Measurements from ENCODE around the gene ZNF607. TPM values are rescaled to one million over a fixed set of nuclear protein-coding genes. Genes with fewer than 3 reads are reported as not detected.

ZNF607 gene
- total RNA-seq, 2 experiments from 2014 or later = 6.3 to 13.8 TPM

GRCh38 chr19:37692956-37693620, 26.5 kb downstream of the ZNF607 start:
- H3K9me2 ChIP-seq (ENCODE audit: insufficient read depth, low read length) = no peaks in the 10 kb centered on the region
- H3K36me3 ChIP-seq (ENCODE audit: insufficient read depth, low read length) = peaks cover 11% of the 10 kb centered on the region
- intact Hi-C loops (cut with micrococcal nuclease; ENCODE audit: unreplicated experiment) = no loop called here
- POLR2A ChIA-PET = interaction anchor here (1.1 kb wide), 1 partner anchor 87 kb away, joined by 3 read pairs; no protein-coding TSS in a partner anchor
- H3K79me2 ChIP-seq (ENCODE audit: insufficient read depth, low read depth, low read length) = no peaks in the 10 kb centered on the region
- CTCF ChIA-PET (ENCODE audit: unreplicated experiment) = no interaction called here
- H3K9me3 ChIP-seq (ENCODE audit: low read length) = no peaks in the 10 kb centered on the region
- H3K4me2 ChIP-seq (ENCODE audit: low read length) = no peak overlapping the region
- H4K20me1 ChIP-seq (ENCODE audit: insufficient read depth, low read length) = no peaks in the 10 kb centered on the region
- no peaks in the 10 kb centered on the region for H3K4me1 ChIP-seq (ENCODE audit: insufficient read depth, low read length, poor library complexity, severe bottlenecking)
- no peak for DNase-seq (ENCODE audit: low spot score)
- no peak overlapping the region for H3K27ac ChIP-seq (ENCODE audit: low read depth, low read length, poor library complexity, severe bottlenecking)
- no peak overlapping the region for H2AFZ ChIP-seq (ENCODE audit: low read length)
- H3K4me3 ChIP-seq (ENCODE audit: low read depth, low read length, poor library complexity, severe bottlenecking) = no peak overlapping the region
- no TSS peak for BruUV-seq (replicated peaks)
- TF ChIP-seq EZH2phosphoT487 (IDR thresholded peaks at IDR 0.05; ENCODE audit: borderline replicate concordance, low read depth, low read length) (no peak), CTCF (conservative IDR thresholded peaks at IDR 0.05; ENCODE audit: low read length) (no peak)

GRCh38 chr19:37691881-37692504, 27.6 kb downstream of the ZNF607 start:
- Histone ChIP-seq H4K20me1 (ENCODE audit: insufficient read depth, low read length) (no peaks in the 10 kb centered on the region), H3K4me2 (ENCODE audit: low read length) (peak overlapping the region; percentile 42; the same call in 1 of the 2 replicates), H3K27ac (ENCODE audit: low read depth, low read length, poor library complexity, severe bottlenecking) (no peak overlapping the region), H3K9me3 (ENCODE audit: low read length) (no peaks in the 10 kb centered on the region), H3K4me1 (ENCODE audit: insufficient read depth, low read length, poor library complexity, severe bottlenecking) (no peaks in the 10 kb centered on the region), H3K9me2 (ENCODE audit: insufficient read depth, low read length) (no peaks in the 10 kb centered on the region), H3K4me3 (ENCODE audit: low read depth, low read length, poor library complexity, severe bottlenecking) (peak overlapping the region; percentile 53), H2AFZ (ENCODE audit: low read length) (peak overlapping the region; percentile 39; the same call in 1 of the 2 replicates), H3K36me3 (ENCODE audit: insufficient read depth, low read length) (peaks cover 8% of the 10 kb centered on the region), H3K79me2 (ENCODE audit: insufficient read depth, low read depth, low read length) (no peaks in the 10 kb centered on the region)
- BruUV-seq (replicated peaks) = TSS peak; percentile 38
- no peak for TF ChIP-seq EZH2phosphoT487 (IDR thresholded peaks at IDR 0.05; ENCODE audit: borderline replicate concordance, low read depth, low read length)
- no peak for TF ChIP-seq CTCF (conservative IDR thresholded peaks at IDR 0.05; ENCODE audit: low read length)
- ChIA-PET POLR2A (interaction anchor here (1.1 kb wide), 1 partner anchor 88 kb away, joined by 3 read pairs; no protein-coding TSS in a partner anchor), CTCF (ENCODE audit: unreplicated experiment) (no interaction called here)
- intact Hi-C loops (cut with micrococcal nuclease; ENCODE audit: unreplicated experiment) = no loop called here
- peak; percentile 16 for DNase-seq (ENCODE audit: low spot score)

- Histone ChIP-seq H4K20me1 (ENCODE audit: insufficient read depth, low read length) (no peaks in the 10 kb centered on the region), H3K4me2 (ENCODE audit: low read length) (no peak overlapping the region), H2AFZ (ENCODE audit: low read length) (no peak overlapping the region), H3K4me3 (ENCODE audit: low read depth, low read length, poor library complexity, severe bottlenecking) (no peak overlapping the region), H3K9me3 (ENCODE audit: low read length) (no peaks in the 10 kb centered on the region), H3K27ac (ENCODE audit: low read depth, low read length, poor library complexity, severe bottlenecking) (no peak overlapping the region), H3K9me2 (ENCODE audit: insufficient read depth, low read length) (no peaks in the 10 kb centered on the region), H3K36me3 (ENCODE audit: insufficient read depth, low read length) (no peaks in the 10 kb centered on the region), H3K4me1 (ENCODE audit: insufficient read depth, low read length, poor library complexity, severe bottlenecking) (no peaks in the 10 kb centered on the region), H3K79me2 (ENCODE audit: insufficient read depth, low read depth, low read length) (no peaks in the 10 kb centered on the region)
- ChIA-PET POLR2A (no interaction called here), CTCF (ENCODE audit: unreplicated experiment) (no interaction called here)
- BruUV-seq (replicated peaks) = no TSS peak
- no peak for TF ChIP-seq CTCF (conservative IDR thresholded peaks at IDR 0.05; ENCODE audit: low read length)
- no peak for TF ChIP-seq EZH2phosphoT487 (IDR thresholded peaks at IDR 0.05; ENCODE audit: borderline replicate concordance, low read depth, low read length)
- DNase-seq (ENCODE audit: low spot score) = no peak
- intact Hi-C loops (cut with micrococcal nuclease; ENCODE audit: unreplicated experiment) = no loop called here
Observed at GRCh38 chr19:37683520-37683919, 36.0 kb downstream of the ZNF607 start.

Data from OCI-LY7 (cell line).